ENCODE data around the gene ZMAT5. TPM values are rescaled to one million over a fixed set of nuclear protein-coding genes. Genes with fewer than 3 reads are reported as not detected.

Gene ZMAT5
- total and polyA plus RNA-seq, 2 of the 13 experiments (the other 11 are each of a cell fraction or from before 2014, with no cell fraction given): 20.7 to 27.8 TPM

- TF ChIP-seq SKIL (CRISPR knock-in tag; IDR thresholded peaks at IDR 0.05; ENCODE audit: borderline replicate concordance): peak; percentile 51; the same call in 1 of the 2 replicates
- TF ChIP-seq, protein P1, sequence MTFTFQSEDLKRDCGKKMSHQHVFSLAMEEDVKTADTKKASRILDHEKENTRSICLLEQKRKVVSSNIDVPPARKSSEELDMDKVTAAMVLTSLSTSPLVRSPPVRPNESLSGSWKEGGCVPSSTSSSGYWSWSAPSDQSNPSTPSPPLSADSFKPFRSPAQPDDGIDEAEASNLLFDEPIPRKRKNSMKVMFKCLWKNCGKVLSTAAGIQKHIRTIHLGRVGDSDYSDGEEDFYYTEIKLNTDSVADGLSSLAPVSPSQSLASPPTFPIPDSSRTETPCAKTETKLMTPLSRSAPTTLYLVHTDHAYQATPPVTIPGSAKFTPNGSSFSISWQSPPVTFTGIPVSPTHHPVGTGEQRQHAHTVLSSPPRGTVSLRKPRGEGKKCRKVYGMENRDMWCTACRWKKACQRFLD (CRISPR knock-in tag; IDR thresholded peaks at IDR 0.05; ENCODE audit: borderline replicate concordance): no peak; the same call in 1 of the 2 replicates
- peak; percentile 73; the same call in 1 of the 2 replicates for TF ChIP-seq ZNF605 (CRISPR knock-in tag; IDR thresholded peaks at IDR 0.05)
- no peak for TF ChIP-seq SMAD9 (CRISPR knock-in tag; IDR thresholded peaks at IDR 0.05)
- no peak for TF ChIP-seq CREB1 (IDR thresholded peaks at IDR 0.05)
- no peak for TF ChIP-seq CREB1 (CRISPR knock-in tag; IDR thresholded peaks at IDR 0.05)
- peak; percentile 72; the same call in 1 of the 2 replicates for TF ChIP-seq ZNF709 (CRISPR knock-in tag; IDR thresholded peaks at IDR 0.05)
- TF ChIP-seq SAFB2 (CRISPR knock-in tag; IDR thresholded peaks at IDR 0.05; ENCODE audit: borderline replicate concordance, low read depth): no peak
- no peak for TF ChIP-seq BCL3 (CRISPR knock-in tag; IDR thresholded peaks at IDR 0.05)
- peak; percentile 100 for TF ChIP-seq MIER2 (CRISPR knock-in tag; IDR thresholded peaks at IDR 0.05)
- TF ChIP-seq, protein P2, sequence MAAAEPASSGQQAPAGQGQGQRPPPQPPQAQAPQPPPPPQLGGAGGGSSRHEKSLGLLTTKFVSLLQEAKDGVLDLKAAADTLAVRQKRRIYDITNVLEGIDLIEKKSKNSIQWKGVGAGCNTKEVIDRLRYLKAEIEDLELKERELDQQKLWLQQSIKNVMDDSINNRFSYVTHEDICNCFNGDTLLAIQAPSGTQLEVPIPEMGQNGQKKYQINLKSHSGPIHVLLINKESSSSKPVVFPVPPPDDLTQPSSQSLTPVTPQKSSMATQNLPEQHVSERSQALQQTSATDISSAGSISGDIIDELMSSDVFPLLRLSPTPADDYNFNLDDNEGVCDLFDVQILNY (CRISPR knock-in tag; conservative IDR thresholded peaks at IDR 0.05): peak; percentile 75
- no peak for TF ChIP-seq SMC3 (IDR thresholded peaks at IDR 0.05; ENCODE audit: low read length)
- TF ChIP-seq CEBPB (IDR thresholded peaks at IDR 0.05; ENCODE audit: borderline replicate concordance, low read depth, low read length): peak; percentile 25; the same call in 1 of the 2 replicates
- TF ChIP-seq, protein P3, sequence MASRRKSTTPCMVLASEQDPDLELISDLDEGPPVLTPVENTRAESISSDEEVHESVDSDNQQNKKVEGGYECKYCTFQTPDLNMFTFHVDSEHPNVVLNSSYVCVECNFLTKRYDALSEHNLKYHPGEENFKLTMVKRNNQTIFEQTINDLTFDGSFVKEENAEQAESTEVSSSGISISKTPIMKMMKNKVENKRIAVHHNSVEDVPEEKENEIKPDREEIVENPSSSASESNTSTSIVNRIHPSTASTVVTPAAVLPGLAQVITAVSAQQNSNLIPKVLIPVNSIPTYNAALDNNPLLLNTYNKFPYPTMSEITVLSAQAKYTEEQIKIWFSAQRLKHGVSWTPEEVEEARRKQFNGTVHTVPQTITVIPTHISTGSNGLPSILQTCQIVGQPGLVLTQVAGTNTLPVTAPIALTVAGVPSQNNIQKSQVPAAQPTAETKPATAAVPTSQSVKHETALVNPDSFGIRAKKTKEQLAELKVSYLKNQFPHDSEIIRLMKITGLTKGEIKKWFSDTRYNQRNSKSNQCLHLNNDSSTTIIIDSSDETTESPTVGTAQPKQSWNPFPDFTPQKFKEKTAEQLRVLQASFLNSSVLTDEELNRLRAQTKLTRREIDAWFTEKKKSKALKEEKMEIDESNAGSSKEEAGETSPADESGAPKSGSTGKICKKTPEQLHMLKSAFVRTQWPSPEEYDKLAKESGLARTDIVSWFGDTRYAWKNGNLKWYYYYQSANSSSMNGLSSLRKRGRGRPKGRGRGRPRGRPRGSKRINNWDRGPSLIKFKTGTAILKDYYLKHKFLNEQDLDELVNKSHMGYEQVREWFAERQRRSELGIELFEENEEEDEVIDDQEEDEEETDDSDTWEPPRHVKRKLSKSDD (CRISPR knock-in tag; IDR thresholded peaks at IDR 0.05; ENCODE audit: low read depth): no peak
- no peak for TF ChIP-seq MED13 (CRISPR knock-in tag; IDR thresholded peaks at IDR 0.05)
- TF ChIP-seq ZNF263 (CRISPR knock-in tag; IDR thresholded peaks at IDR 0.05): peak; percentile 60; the same call in 1 of the 2 replicates
These were observed 49.8 kb downstream of the ZMAT5 start (continued) for GRCh38 chr22:29716814-29717545.
